ENCODE measurements around the gene NPHP3. TPM values are rescaled to one million over a fixed set of nuclear protein-coding genes. Genes with fewer than 3 reads are reported as not detected.

The NPHP3 gene
- total RNA-seq, 1 experiment from 2014 or later = 10.8 TPM

DNA sequence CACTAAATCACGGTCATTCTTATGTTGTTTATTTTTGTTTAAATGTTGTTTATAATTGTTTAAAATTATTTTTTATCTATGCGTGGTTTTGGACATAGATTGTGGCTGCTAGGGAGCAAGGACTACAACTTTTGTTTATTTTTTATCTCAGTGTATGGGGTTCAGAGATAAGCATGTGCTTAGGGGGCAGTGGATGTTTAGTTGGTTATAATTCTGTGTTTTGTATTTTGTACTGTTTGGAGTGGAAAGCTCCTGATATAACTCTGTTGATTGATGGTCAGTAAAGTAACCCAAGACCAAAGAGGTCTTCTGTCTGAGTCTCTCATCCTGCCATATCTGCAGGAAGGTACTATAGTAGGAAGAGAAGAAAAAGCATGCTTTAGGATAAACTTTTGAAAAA is 36.5 kb upstream of the NPHP3 start:
- no peak overlapping the region for H3K4me3 Mint-ChIP-seq
- Histone ChIP-seq H4K8ac (replicated peaks; ENCODE audit: insufficient read length, low read depth, low read length) (no peak overlapping the region), H2BK12ac (ENCODE audit: insufficient read length, low read depth, low read length) (no peak overlapping the region), H2BK20ac (ENCODE audit: low read depth, low read length, poor library complexity, severe bottlenecking) (no peak overlapping the region), H4K20me1 (ENCODE audit: control insufficient read depth, insufficient read depth, insufficient read length) (no peaks in the 10 kb centered on the region), H3K4ac (ENCODE audit: low read depth, low read length) (no peak overlapping the region), H3K23ac (ENCODE audit: insufficient read length, low read depth, low read length) (no peak overlapping the region), H3K79me1 (ENCODE audit: insufficient read depth, low read depth, low read length, poor library complexity, severe bottlenecking) (no peaks in the 10 kb centered on the region), H3T11ph (ENCODE audit: low read length) (no peak overlapping the region), H2BK15ac (ENCODE audit: low read depth, low read length) (no peak overlapping the region), H2AK5ac (ENCODE audit: insufficient read length, low read length) (no peak overlapping the region), H3K23me2 (ENCODE audit: insufficient read length, low read depth, low read length, poor library complexity, severe bottlenecking) (no peaks in the 10 kb centered on the region), H3K4me1 (ENCODE audit: insufficient read depth, low read length) (no peaks in the 10 kb centered on the region), H4K5ac (ENCODE audit: insufficient read length, low read depth, low read length) (no peak overlapping the region), H3K4me2 (ENCODE audit: insufficient read depth, insufficient read length, low read length) (no peak overlapping the region), H3K56ac (ENCODE audit: insufficient read length, low read depth, low read length) (no peak overlapping the region), H3K9ac (ENCODE audit: extremely low read depth, insufficient read length, low read length) (no peak overlapping the region), H3K27ac (ENCODE audit: insufficient read length, low read depth, low read length) (no peak overlapping the region), H4K91ac (ENCODE audit: insufficient read length, low read depth, low read length) (no peak overlapping the region), H3K14ac (ENCODE audit: insufficient read depth, low read length) (no peak overlapping the region), H3K27me3 (ENCODE audit: insufficient read depth, low read length) (no peaks in the 10 kb centered on the region), H2AFZ (ENCODE audit: low read length) (no peak overlapping the region), H2BK120ac (ENCODE audit: low read depth, low read length, poor library complexity, severe bottlenecking) (no peak overlapping the region), H2BK5ac (ENCODE audit: insufficient read length, low read length) (no peak overlapping the region), H3K18ac (ENCODE audit: insufficient read length, low read depth, low read length) (no peak overlapping the region), H3K9me3 (ENCODE audit: control insufficient read depth, low read depth, low read length) (no peaks in the 10 kb centered on the region), H3K79me2 (ENCODE audit: insufficient read depth, low read length) (no peaks in the 10 kb centered on the region)
- H3K36me3 Mint-ChIP-seq (ENCODE audit: insufficient read depth in 1 of 3, low read depth in 3 of 3) = no peaks in the 10 kb centered on the region
- WGBS (ENCODE audit: extremely low coverage, insufficient read length, low lambda C conversion rate) = 100% methylated on average over 1 of the region's 2 CpGs
- no peaks in the 10 kb centered on the region for H3K27me3 Mint-ChIP-seq (ENCODE audit: low read depth)
- H3K9me3 Mint-ChIP-seq = no peaks in the 10 kb centered on the region
- H3K4me1 Mint-ChIP-seq = no peaks in the 10 kb centered on the region
- DNase-seq = no peak
- H3K27ac Mint-ChIP-seq = no peak overlapping the region
- TF ChIP-seq, protein P1, sequence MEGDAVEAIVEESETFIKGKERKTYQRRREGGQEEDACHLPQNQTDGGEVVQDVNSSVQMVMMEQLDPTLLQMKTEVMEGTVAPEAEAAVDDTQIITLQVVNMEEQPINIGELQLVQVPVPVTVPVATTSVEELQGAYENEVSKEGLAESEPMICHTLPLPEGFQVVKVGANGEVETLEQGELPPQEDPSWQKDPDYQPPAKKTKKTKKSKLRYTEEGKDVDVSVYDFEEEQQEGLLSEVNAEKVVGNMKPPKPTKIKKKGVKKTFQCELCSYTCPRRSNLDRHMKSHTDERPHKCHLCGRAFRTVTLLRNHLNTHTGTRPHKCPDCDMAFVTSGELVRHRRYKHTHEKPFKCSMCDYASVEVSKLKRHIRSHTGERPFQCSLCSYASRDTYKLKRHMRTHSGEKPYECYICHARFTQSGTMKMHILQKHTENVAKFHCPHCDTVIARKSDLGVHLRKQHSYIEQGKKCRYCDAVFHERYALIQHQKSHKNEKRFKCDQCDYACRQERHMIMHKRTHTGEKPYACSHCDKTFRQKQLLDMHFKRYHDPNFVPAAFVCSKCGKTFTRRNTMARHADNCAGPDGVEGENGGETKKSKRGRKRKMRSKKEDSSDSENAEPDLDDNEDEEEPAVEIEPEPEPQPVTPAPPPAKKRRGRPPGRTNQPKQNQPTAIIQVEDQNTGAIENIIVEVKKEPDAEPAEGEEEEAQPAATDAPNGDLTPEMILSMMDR (conservative IDR thresholded peaks at IDR 0.05) = no peak

Data from H9 (cell line).